ENCODE data around the gene CAMK1. TPM values are rescaled to one million over a fixed set of nuclear protein-coding genes. Genes with fewer than 3 reads are reported as not detected.

The CAMK1 gene
- total RNA-seq, 2 donors from 2014 or later = 16.4 to 40.2 TPM

GRCh38 chr3:9810846-9811245 is 41.1 kb upstream of the CAMK1 start:
- Histone ChIP-seq H3K27ac (peak overlapping the region; percentile 92 to 96), H3K4me1 (peaks cover 0 to 17% of the 10 kb centered on the region in 2 donors), H3K9me3 (no peaks in the 10 kb centered on the region), H3K4me3 (peak overlapping the region; percentile 65 to 86), H3K27me3 (no peaks in the 10 kb centered on the region), H3K36me3 (peaks cover 10% of the 10 kb centered on the region)
- no peak for DNase-seq (ENCODE audit: low spot score)
- TF ChIP-seq CTCF (IDR thresholded peaks at IDR 0.05) = no peak

DNA sequence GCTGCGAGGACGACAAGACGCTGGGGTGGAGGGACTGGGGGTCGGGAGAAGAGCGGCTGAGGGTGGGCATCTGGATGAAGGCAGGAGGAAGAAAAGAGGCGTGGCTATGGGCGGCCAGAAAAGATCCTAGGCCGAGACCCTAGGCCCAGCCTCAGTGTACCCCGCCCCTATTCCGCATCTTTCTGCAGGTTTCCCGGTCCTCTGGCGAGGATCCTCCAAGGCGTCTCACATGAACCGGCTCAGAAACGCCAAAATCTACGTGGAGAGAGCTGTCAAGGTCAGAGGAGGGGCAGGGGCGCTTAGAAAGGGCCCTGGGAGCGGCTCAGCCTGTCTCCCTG is 40.7 kb upstream of the CAMK1 start:
- Histone ChIP-seq H3K27me3 (no peaks in the 10 kb centered on the region), H3K4me3 (peak overlapping the region; percentile 65 to 86), H3K4me1 (peaks cover 0 to 17% of the 10 kb centered on the region in 2 donors), H3K36me3 (peaks cover 14% of the 10 kb centered on the region), H3K9me3 (no peaks in the 10 kb centered on the region), H3K27ac (peak overlapping the region; percentile 92 to 96)
- TF ChIP-seq CTCF (IDR thresholded peaks at IDR 0.05) = no peak
- no peak for DNase-seq (ENCODE audit: low spot score)

DNA sequence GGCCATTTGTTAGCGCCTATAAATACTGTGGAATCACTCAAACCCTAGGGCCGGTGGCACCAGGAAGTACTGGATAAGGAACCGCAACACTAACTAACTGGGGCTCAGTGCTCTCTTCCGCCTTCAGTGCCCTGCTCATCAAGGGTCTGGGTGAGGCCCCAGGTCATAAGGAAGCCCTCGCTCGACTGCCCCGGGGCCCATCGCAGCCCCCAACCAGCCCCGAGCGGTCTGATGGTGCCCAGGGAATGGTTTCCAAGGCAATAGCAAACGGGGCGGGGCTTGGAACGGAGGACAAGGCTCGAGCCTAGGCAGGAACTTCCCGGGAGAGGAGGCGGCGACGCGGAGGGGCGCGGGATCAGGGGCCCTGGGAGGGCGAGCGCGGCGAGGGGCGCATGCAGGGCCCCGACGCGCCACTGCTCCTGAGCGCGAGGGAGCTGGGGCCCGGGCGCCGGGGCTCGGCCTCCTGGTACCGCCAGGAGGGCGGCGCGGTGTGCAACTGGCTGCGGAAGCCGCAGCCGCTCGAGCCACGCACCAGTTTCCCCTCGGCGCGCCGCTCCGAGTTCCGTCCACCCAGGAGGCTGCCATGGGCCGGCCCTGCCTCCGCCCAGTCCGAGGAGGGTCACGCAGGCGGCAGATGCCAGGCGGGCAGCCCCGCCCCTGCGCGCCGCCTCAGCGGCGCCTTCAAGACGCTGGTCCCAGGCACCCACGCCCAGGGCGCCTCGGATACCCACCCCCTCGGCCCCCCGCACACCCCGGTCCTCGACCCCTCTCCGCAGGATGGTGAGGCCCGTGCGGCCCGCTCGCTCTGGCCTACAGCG is 40.1 kb upstream of the CAMK1 start, which contains the start of gene TTLL3:
TTLL3 (plus strand) TSS at position 648 of the 818 bp plus-strand sequence. CDS start 400 bp downstream, outside the sequence.
- H3K36me3 ChIP-seq = peaks cover 20% of the 10 kb centered on the region
- peak in 1 of 2 donors; percentile 12 for TF ChIP-seq CTCF (IDR thresholded peaks at IDR 0.05)

DNA sequence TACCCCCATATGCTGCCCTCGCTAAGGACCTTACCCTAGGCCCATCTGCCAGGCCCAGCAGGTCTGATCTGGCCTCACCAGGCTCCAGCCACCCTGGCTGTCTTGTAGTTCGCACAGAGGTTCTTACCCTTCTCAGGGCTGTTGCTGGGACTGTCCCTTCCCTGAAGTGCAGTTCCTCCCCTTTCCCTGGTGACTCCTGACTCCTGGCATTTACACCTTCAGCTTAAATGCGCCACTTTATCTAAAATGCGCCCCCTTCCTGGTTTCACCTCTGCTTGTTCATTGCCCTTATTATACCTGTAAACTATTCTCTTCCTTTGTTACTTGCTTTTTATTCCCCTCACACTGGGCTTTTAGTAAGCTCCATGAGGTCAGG is 39.5 kb upstream of the CAMK1 start:
- Histone ChIP-seq H3K27ac (peak overlapping the region; percentile 92 to 96), H3K4me1 (peaks cover 0 to 17% of the 10 kb centered on the region in 2 donors), H3K9me3 (no peaks in the 10 kb centered on the region), H3K36me3 (peaks cover 26% of the 10 kb centered on the region), H3K4me3 (peak overlapping the region; percentile 65 to 86), H3K27me3 (no peaks in the 10 kb centered on the region)
- no peak for DNase-seq (ENCODE audit: low spot score)
- no peak for TF ChIP-seq CTCF (IDR thresholded peaks at IDR 0.05)

More for the DNA sequence above, 40.1 kb upstream of the CAMK1 start, which contains the start of gene TTLL3:
- Histone ChIP-seq H3K27ac (peak within 1 kb of the TSS; percentile 92 to 96), H3K4me3 (peak within 1 kb of the TSS; percentile 65 to 86), H3K27me3 (no peaks in the 10 kb centered on the region), H3K9me3 (no peaks in the 10 kb centered on the region), H3K4me1 (peaks cover 0 to 17% of the 10 kb centered on the region in 2 donors)
- DNase-seq (ENCODE audit: low spot score) = peak; percentile 79

DNA sequence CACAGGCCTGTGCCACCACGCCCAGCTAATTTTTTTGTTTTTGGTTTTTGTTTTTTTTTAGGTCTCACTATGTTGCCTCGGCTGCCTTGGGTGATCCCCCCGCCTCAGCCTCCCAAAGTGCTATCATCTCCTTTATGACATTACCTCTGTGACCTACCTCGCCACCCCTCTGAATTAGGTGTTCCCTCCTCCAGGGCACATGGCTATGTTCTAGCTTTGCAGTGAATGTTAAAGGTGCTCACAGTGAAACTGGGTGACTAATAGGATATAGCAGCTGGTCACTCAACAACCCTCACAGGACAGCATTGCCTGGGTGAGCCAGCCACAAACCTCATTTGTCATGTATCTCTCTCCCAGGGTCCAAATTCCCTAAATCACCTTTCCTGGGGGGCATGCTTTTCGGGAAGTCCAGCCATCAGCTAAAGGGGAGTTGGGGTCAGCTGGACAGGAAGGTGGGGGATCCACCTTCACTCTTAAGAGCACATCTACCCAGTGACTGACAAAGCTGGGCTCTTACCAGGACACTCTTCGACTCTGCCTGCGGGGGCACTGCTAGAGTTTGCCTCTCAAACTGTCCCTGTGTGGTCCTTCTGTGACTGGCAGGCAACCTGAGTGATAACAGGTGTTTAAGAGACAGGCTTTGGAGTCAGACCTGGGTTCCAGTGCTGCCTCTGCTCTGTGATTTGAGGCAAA is 38.7 kb upstream of the CAMK1 start:
- H3K4me3 ChIP-seq = no peak overlapping the region
- peaks cover 0 to 17% of the 10 kb centered on the region in 2 donors for H3K4me1 ChIP-seq
- H3K27ac ChIP-seq = peak overlapping the region; percentile 92 to 96
- peaks cover 33% of the 10 kb centered on the region for H3K36me3 ChIP-seq
- H3K27me3 ChIP-seq = no peaks in the 10 kb centered on the region
- DNase-seq (ENCODE audit: low spot score) = no peak
- no peaks in the 10 kb centered on the region for H3K9me3 ChIP-seq
- no peak for TF ChIP-seq CTCF (IDR thresholded peaks at IDR 0.05)

Measured in right atrium auricular region (tissue), 2 donors.